ENCODE results near the gene EIF2S1. TPM values are rescaled to one million over a fixed set of nuclear protein-coding genes. Genes with fewer than 3 reads are reported as not detected.
"Not testable (repeated sequence)": the region's sequence is repeated elsewhere in the genome, so short reads cannot be mapped to it uniquely, and the experiment has no call there.

The EIF2S1 gene
- total RNA-seq, 1 experiment from 2014 or later: 324 TPM

DNA sequence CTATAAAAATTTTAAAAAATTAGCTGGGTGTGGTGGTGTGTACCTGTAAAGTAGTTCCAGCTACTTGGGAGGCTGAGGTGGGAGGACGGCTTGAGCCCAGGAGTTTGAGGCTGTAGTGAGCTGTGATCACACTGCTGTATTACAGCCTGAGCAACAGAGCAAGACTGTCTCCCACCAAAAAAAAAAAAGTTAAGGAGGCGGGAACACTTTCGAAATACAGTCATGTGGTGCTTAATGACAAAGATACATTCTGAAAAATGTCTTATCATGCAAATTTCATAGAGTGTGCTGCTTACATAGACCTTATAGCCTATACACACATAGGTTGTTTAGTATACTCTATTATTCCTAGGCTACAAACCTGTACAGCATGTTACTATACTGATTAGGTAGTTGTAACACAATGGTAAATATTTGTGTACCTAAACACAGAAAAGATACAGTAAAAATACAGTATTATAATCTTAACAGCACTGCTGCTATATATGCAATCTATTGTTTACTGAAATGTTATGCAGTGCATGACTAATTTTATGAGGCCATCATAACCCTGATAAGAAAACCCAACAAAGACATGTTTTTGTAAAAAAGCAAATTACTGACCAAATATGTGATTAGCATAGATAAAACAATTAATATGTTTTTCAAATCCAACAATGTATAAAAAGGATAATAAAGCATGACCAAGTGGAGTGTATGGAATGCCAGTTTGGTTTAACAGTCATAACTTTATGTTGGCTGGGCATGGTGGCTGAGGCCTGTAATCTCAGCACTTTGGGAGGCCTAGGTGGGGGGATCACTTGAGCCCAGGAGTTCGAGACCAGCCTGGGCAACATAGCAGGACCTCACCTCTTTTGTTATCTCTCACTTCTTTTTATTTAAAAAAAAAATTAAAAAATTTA, 11.4 kb downstream of the EIF2S1 start:
- DNase-seq (ENCODE audit: low read depth): peak; percentile 26

GRCh38 chr14:67372833-67373232, 12.7 kb downstream of the EIF2S1 start:
- DNase-seq (ENCODE audit: low read depth): no peak

DNA sequence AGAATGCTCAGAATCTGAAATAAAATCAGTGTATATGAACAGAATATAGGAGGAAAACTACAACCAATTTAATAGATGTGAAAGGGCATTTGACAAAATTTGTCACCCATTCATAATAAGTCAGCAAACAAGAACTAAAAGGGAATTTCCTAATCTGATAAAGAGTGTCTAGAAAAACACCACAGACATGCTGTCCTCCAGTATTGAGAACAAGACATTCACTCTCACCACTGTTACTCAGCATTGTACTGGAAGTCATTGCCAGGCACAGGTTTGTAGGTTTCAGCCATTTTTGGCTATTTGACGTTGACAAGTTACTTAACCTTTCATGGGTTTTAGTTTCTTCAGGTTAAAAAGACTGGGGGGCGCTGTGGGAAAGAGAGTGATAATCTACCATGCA, 13.2 kb downstream of the EIF2S1 start:
- no peak for DNase-seq (ENCODE audit: low read depth)

GRCh38 chr14:67377916-67378315, 17.8 kb downstream of the EIF2S1 start:
- no peak for DNase-seq (ENCODE audit: low read depth)

- DNase-seq (ENCODE audit: low read depth): no peak
Observed at GRCh38 chr14:67385120-67385519, 25.0 kb downstream of the EIF2S1 start.

GRCh38 chr14:67385618-67386017, 25.5 kb downstream of the EIF2S1 start:
- no peak for DNase-seq (ENCODE audit: low read depth)

- peak; percentile 54 for DNase-seq (ENCODE audit: low read depth)
Observed at GRCh38 chr14:67387195-67387594, 27.1 kb downstream of the EIF2S1 start.

- DNase-seq (ENCODE audit: low read depth): no peak
Observed at GRCh38 chr14:67389275-67389674, 29.1 kb downstream of the EIF2S1 start.

DNA sequence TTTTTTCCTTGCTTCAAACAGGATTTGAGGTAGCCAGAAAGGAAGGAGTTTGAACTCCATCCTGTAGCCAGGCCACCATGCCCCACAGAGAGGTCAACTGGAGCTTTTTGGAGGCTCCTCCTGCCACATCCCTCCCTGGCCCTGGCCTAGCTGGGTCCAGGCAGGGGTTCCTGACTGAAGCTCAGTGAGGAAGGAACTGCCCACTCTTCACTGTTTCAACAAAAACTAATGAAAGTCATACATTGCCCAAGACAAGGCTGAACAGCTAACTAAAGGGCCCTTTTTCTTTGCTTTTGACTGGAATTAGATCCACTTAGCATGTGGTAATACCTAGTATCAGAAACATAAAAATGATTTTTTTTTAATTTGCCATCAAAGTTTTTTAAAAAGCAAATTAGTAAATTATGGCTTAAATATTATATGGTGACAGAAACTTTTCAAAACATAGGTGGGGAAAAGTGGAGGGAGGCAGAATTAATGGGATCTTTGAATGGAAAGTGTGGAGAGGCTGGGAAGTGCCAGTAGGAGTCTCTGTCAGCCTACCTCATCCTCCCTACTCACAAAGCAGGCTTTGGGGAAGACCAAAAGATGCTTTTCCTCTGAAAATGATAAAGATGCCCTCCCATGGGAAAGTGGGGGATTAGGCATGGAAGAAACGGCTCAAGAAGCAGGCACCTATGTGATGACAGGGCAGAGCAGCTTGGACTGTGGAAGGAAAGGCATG, 29.8 kb downstream of the EIF2S1 start:
- DNase-seq (ENCODE audit: low read depth): no peak

- no peak for DNase-seq (ENCODE audit: low read depth)
Observed at GRCh38 chr14:67391268-67391667, 31.1 kb downstream of the EIF2S1 start.

GRCh38 chr14:67392123-67392522, 32.0 kb downstream of the EIF2S1 start:
- no peak for DNase-seq (ENCODE audit: low read depth)

- DNase-seq (ENCODE audit: low read depth): no peak
Observed at GRCh38 chr14:67392800-67393199, 32.7 kb downstream of the EIF2S1 start.

GRCh38 chr14:67393689-67394088, 33.6 kb downstream of the EIF2S1 start:
- peak; percentile 68 for DNase-seq (ENCODE audit: low read depth)

GRCh38 chr14:67395086-67395875, 35.2 kb downstream of the EIF2S1 start:
- no peak for DNase-seq (ENCODE audit: low read depth)

DNA sequence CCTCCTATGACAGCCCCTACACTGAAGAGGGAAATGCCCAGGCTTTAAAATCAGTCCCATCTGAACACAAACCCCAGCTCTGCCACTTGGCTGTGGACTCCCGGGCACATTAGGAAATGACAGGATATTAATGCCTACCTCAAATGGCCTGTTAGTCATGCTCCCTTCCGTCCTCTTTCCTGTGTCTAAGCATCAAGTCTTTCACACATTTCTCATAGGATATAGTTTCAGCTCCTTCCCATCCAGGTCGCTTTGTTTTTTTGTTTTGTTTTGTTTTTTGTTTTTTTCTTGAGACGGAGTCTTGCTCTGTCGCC, 35.7 kb downstream of the EIF2S1 start:
- DNase-seq (ENCODE audit: low read depth): peak; percentile 69

DNA sequence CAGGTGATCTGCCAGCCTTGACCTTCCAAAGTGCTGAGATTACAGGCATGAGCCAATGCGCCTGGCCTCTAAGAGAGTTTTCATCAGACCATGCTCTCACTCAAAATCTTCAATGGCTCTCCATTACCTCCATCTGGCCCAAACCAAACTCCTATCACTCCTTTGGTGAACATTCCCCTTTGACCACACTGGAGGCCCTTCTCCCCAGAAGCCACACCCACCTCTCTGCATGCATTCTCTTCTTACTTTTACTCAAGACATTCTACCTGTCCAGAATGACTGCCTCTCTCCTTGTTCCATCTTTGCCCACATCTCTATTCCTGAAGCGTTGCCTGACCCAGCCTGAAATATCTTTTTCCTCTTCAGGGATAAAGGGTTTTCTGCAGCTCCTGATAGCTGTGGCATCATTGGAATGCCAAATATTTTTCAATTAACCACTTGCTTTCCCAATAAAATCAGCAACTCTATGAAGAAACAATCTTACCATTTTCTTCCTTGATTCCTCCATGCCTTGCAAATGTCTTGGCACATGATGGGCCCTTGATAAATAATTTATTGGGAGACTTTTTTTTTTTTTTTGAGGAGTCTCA, 36.3 kb downstream of the EIF2S1 start:
- DNase-seq (ENCODE audit: low read depth): peak; percentile 67

- no peak for DNase-seq (ENCODE audit: low read depth)
Observed at GRCh38 chr14:67397536-67397935, 37.4 kb downstream of the EIF2S1 start.

DNA sequence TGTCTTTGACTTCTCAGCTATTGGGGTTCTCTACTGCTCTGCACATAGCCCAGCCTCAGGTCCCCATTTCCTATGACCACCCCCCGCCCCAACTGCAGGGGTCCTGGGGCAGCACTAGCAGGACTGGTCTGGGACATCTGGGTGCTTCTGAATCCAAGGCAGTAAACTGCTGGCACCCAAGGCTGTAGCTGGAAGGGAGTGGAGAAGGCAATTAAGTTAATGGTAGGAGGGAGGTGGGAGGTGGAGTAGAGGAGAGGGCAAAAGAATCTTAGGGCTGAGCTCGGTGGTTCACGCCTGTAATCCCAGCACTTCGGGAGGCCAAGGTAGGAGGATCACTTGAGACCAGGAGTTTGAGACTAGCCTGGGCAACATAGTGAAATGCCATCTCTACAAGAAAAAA, 40.3 kb downstream of the EIF2S1 start:
- no peak for DNase-seq (ENCODE audit: low read depth)

- no peak for DNase-seq (ENCODE audit: low read depth)
Observed at GRCh38 chr14:67405771-67406170, 45.6 kb downstream of the EIF2S1 start.

- DNase-seq (ENCODE audit: low read depth): not testable (repeated sequence)
Observed at GRCh38 chr14:67408122-67408801, 48.1 kb downstream of the EIF2S1 start.

GRCh38 chr14:67409461-67409860, 49.3 kb downstream of the EIF2S1 start:
- no peak for DNase-seq (ENCODE audit: low read depth)

Measured in M059J (cell line).